ENCODE measurements around the gene TNS2. TPM values are rescaled to one million over a fixed set of nuclear protein-coding genes. Genes with fewer than 3 reads are reported as not detected.

Gene TNS2
- total and polyA plus RNA-seq, 9 of the 15 experiments (the other 6 are each of a cell fraction or from before 2014, with no cell fraction given) = 0.28 to 3.1 (median 1.2) TPM; not detected in 1

DNA sequence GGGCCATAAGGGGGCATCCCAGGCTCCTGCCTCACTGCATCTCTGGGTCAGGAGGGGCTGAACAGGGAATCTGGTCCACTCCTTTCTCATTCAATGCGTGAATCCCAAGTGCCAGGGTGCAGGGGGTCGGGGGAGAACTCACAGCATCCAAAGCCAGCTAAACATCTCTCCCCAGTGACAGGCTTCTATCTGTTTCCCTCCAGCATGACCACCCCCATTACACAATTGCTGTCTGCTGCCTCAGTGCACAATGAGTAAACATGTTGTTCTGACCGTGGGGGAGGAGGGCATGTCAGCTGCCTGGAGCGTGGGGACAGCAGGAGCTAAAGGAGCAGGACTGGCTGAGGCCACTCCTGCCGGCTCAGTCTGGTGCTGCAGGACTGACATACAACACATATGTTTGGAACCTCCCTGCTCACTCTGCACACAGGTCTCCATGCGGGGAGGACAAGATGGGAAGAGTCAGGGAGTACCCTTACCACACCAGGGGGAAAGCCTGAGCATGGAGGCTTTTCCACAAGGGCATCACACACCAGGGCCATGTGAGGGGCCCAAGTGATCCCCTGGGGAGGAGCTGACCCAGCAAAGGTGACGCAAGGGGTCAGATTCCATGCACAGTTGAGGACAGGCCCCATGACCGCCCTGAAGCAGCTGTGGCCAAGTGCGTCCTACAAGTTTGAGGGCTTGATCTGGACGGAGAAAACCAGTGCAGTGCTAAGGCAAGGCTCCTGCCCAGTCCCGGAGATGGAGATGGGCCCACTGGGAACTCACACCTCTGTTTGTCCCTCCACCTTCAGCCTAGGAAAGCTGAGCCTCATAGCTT is 1.4 kb downstream of the TNS2 start (continued):
- TF ChIP-seq, protein P1, sequence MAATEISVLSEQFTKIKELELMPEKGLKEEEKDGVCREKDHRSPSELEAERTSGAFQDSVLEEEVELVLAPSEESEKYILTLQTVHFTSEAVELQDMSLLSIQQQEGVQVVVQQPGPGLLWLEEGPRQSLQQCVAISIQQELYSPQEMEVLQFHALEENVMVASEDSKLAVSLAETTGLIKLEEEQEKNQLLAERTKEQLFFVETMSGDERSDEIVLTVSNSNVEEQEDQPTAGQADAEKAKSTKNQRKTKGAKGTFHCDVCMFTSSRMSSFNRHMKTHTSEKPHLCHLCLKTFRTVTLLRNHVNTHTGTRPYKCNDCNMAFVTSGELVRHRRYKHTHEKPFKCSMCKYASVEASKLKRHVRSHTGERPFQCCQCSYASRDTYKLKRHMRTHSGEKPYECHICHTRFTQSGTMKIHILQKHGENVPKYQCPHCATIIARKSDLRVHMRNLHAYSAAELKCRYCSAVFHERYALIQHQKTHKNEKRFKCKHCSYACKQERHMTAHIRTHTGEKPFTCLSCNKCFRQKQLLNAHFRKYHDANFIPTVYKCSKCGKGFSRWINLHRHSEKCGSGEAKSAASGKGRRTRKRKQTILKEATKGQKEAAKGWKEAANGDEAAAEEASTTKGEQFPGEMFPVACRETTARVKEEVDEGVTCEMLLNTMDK (IDR thresholded peaks at IDR 0.05; ENCODE audit: borderline replicate concordance, insufficient read depth, low read depth, low read length, poor library complexity, severe bottlenecking) = peak; percentile 4
- TF ChIP-seq, protein P2, sequence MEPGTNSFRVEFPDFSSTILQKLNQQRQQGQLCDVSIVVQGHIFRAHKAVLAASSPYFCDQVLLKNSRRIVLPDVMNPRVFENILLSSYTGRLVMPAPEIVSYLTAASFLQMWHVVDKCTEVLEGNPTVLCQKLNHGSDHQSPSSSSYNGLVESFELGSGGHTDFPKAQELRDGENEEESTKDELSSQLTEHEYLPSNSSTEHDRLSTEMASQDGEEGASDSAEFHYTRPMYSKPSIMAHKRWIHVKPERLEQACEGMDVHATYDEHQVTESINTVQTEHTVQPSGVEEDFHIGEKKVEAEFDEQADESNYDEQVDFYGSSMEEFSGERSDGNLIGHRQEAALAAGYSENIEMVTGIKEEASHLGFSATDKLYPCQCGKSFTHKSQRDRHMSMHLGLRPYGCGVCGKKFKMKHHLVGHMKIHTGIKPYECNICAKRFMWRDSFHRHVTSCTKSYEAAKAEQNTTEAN (CRISPR knock-in tag; IDR thresholded peaks at IDR 0.05) = no peak
- no peak for TF ChIP-seq POLR2H (tag; IDR thresholded peaks at IDR 0.05; ENCODE audit: low read depth)
- TF ChIP-seq, protein P3, sequence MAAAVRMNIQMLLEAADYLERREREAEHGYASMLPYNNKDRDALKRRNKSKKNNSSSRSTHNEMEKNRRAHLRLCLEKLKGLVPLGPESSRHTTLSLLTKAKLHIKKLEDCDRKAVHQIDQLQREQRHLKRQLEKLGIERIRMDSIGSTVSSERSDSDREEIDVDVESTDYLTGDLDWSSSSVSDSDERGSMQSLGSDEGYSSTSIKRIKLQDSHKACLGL (CRISPR knock-in tag; IDR thresholded peaks at IDR 0.05; ENCODE audit: borderline replicate concordance, poor library complexity, severe bottlenecking) = no peak
- no peak for TF ChIP-seq PHF21A (IDR thresholded peaks at IDR 0.05; ENCODE audit: borderline replicate concordance, low read depth)
- TF ChIP-seq ZKSCAN3 (CRISPR knock-in tag; IDR thresholded peaks at IDR 0.05) = no peak
- no peak for TF ChIP-seq EWSR1 (IDR thresholded peaks at IDR 0.05; ENCODE audit: borderline replicate concordance, low read depth, partially characterized antibody)
- TF ChIP-seq ZNF561 (CRISPR knock-in tag; conservative IDR thresholded peaks at IDR 0.05) = no peak
- no peak for TF ChIP-seq KLF1 (tag; IDR thresholded peaks at IDR 0.05)
- no peak for TF ChIP-seq NFIC (IDR thresholded peaks at IDR 0.05)
- TF ChIP-seq, protein P4, sequence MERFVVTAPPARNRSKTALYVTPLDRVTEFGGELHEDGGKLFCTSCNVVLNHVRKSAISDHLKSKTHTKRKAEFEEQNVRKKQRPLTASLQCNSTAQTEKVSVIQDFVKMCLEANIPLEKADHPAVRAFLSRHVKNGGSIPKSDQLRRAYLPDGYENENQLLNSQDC (CRISPR knock-in tag; IDR thresholded peaks at IDR 0.05) = no peak
- TF ChIP-seq LEF1 (IDR thresholded peaks at IDR 0.05) = peak; percentile 23; the same call in 1 of the 2 replicates
- TF ChIP-seq, protein P5, sequence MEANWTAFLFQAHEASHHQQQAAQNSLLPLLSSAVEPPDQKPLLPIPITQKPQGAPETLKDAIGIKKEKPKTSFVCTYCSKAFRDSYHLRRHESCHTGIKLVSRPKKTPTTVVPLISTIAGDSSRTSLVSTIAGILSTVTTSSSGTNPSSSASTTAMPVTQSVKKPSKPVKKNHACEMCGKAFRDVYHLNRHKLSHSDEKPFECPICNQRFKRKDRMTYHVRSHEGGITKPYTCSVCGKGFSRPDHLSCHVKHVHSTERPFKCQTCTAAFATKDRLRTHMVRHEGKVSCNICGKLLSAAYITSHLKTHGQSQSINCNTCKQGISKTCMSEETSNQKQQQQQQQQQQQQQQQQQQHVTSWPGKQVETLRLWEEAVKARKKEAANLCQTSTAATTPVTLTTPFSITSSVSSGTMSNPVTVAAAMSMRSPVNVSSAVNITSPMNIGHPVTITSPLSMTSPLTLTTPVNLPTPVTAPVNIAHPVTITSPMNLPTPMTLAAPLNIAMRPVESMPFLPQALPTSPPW (CRISPR knock-in tag; IDR thresholded peaks at IDR 0.05) = peak; percentile 50; the same call in 1 of the 2 replicates
- TF ChIP-seq CBX2 (IDR thresholded peaks at IDR 0.05; ENCODE audit: insufficient read depth, low read length, poor library complexity, severe bottlenecking) = no peak
- no peak for TF ChIP-seq OTX1 (CRISPR knock-in tag; IDR thresholded peaks at IDR 0.05)
- TF ChIP-seq SMARCB1 (IDR thresholded peaks at IDR 0.05; ENCODE audit: insufficient read length, low read depth) = no peak
- no peak for TF ChIP-seq MEF2D (tag; conservative IDR thresholded peaks at IDR 0.05; ENCODE audit: low read depth)
- no peak for TF ChIP-seq ZBTB8A (IDR thresholded peaks at IDR 0.05; ENCODE audit: partially characterized antibody)
- TF ChIP-seq SETDB1 (IDR thresholded peaks at IDR 0.05; ENCODE audit: low read length) = no peak
- TF ChIP-seq ZNF436 (CRISPR knock-in tag; IDR thresholded peaks at IDR 0.05) = no peak
